HS-5 (cell line): ENCODE data around the gene MBNL1.
A peak's percentile ranks its signal among the peaks of the same experiment; 100 is the strongest.

Source experiments
- DNase-seq: peaks from one replicate; pipeline ENCODE4 v3.0.0-alpha.2; 2012; ENCODE audit warnings: low read depth

The MBNL1 gene, protein sequence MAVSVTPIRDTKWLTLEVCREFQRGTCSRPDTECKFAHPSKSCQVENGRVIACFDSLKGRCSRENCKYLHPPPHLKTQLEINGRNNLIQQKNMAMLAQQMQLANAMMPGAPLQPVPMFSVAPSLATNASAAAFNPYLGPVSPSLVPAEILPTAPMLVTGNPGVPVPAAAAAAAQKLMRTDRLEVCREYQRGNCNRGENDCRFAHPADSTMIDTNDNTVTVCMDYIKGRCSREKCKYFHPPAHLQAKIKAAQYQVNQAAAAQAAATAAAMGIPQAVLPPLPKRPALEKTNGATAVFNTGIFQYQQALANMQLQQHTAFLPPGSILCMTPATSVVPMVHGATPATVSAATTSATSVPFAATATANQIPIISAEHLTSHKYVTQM

DNA sequence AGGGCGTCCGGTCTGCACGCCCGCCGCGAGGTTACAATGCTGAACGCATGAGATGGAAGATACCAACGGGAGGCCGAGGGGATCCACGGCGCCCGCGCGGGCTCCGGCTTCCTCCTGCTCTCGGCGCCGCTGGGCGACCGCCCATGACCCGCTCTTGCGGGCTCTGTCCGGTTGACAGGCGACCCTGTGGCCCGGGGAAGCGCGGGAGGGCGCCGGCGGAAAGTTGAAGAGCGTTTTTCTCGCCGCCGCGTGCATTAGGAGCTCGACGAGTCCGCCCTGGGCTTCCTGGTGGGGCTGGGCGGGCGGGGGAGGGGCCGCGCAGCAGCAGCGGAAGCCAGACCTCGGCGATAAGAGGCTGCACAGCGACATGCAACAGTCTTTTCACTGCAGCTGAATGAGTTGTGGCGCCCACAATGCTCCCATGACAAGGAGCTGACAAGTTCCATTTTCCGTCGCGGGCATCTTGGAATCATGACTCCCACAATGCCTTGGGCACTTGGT is at the start of gene MBNL1:
MBNL1 (plus strand) TSS at position 375 of the 501 bp plus-strand sequence. CDS start 31,265 bp downstream, outside the sequence.
- no peak for DNase-seq

DNA sequence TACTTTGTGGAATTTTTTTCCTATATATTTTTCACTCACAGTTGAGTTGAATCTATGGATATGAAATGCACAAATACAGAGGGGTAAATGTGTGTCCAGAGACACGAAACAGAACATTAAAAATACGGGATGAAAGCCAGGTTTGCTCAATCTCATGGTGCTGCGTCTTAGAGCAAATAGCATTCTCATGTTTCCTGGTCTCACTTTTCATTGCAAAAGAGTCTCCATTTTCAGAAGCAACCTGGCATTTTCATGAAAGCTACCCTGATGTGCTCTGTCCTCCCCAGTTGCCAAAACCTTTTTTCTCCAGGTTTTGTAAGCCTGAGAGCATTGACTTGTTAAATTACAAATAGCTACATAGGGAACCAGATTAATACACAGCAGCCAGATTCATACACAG is 49.5 kb upstream of the MBNL1 start:
- DNase-seq: no peak

DNA sequence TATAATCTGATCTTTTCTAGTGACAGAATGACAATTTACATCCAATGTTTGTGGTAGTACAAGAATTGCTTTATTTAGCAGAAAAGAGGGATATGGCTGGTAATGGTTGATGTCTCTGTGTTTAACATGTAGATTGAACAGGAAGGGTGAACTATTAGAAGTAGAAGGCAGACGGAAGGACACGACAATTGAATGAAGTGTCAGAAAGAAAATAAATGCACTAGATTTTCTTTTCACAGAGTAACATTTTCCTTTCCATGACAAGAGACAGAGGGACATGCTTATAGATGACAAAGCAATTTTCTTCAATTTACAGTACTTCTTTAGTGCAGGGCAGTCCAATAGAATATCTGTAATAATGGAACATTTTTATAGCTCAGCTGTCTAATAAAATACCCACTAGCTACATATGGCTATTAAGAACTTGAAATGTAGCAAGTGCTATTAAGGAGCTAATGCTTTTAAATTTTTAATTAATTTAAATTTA is 48.9 kb upstream of the MBNL1 start:
- no peak for DNase-seq

DNA sequence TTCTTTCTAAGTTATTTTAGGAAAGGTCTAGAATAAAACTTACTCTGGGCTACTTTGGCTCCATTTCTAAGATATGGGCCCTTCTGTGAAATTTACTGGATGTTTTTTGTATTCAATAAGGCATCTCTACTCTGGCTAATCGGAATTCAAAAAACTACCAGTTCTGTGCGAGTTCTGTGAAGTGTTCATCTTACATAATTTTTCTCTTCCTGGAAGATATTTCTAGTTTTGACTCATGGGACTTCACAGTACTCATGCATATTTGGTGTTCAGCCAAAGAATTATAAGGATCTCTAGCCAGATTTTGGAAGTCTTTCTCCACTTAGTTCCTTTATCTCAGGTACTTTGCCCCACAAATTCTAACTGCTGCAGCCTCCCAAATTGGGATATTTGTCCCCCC is 46.4 kb upstream of the MBNL1 start:
- peak; percentile 35 for DNase-seq

DNA sequence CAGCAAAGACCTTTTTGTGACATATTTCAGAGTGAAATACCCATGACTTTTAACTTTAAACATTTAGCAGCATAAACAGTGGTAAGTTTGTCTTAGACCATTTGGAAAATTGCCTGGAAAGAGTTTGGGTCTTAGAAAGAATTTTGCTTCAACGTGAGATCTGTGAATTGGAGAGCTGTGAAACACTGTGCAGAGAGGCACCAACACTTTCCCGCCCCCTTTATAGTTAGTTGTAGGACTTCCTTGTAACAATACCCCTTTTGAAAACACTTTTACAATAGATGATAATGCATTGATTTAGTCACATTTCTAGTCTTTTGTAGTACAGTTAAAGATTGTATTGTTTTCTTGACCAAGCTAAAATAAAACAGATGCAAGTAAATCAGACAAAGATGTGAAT is 43.5 kb upstream of the MBNL1 start:
- DNase-seq: no peak

DNA sequence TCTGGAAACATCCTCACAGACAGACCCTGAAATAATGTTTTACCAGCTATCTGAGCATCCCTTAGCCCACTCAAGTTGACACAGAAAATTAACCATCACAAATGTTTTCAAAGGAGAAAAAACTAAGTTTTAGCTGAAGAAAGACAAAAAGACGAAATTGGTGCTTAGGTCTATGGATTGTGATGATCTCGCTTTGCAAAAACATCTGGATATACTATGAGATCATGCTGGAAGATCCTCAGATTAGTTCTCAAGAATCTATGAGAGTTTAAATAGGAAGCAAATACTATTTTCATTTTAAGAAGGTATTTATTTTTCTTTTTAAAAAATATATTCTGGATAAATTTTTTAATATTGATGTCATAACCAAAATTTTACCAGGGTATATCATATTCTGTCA is 42.6 kb upstream of the MBNL1 start:
- DNase-seq: no peak

DNA sequence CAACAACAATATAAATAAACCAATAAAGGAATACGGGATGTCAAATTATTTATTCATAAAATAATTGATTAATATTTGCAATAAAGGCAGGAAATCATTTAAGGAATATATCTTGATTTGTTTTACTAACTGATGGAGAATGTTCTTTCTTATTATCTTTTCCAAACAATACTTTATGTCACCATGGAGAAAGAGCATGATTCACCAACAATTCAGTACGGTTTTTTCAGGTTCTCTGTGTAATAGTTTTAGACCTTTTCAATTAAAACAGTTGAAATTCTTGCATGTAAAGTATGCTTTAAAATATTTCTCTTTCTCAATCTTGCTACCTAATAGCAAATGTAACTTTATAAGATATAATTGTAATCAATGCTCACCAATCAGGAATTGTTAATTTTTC is 41.7 kb upstream of the MBNL1 start:
- no peak for DNase-seq

DNA sequence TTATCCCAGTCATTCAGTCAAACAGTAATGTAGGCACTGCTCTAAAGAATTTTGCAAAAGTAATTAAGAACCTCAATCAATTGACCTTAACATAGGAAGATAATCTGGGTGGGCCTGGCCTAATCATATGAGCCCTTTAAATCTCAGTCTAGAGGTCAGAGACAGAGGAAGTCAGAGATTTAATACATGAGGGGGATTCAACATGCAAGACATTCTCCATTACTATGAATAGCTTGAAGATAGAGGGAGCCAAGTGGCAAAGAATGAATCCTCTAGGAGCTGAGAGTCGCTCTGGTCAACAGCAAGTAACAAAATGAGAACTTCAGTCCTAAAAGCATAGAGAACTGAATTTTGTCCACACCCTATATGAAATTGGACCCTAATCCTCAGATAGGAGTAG is 39.0 kb upstream of the MBNL1 start:
- no peak for DNase-seq

DNA sequence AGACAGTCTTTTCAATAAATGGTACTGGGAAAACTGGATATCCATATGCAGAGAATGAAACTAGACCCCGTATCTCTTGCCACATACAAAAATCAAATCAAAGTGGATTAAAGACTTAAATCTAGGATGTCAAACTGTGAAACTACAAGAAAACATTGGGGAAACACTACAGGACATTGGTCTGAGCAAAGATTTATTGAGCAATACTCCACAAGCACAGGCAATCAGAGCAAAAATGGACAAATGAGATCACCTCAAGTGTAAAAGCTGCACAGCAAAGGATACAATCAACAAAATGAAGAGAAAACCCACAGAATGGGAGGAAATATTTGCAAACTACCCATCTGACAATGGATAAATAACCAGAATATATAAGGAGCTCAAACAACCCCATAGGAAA is 38.4 kb upstream of the MBNL1 start:
- no peak for DNase-seq

DNA sequence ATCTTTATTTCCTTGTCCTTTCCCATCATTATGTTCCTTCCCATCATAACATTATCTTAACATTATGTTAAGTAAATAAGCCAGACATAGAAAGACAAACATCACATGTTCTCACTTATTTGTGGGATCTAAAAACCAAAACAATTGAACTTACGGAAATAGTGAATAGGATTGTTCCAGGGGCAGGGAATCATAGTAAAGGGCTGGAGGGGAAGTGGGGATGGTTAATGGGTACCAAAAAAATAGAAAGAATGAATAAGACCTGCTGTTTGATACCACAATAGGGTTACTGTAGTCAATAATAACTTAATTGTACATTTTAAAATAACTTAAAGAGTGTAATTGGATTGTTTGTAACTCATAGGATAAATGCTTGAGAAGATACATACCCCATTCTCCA is 36.7 kb upstream of the MBNL1 start:
- DNase-seq: no peak

DNA sequence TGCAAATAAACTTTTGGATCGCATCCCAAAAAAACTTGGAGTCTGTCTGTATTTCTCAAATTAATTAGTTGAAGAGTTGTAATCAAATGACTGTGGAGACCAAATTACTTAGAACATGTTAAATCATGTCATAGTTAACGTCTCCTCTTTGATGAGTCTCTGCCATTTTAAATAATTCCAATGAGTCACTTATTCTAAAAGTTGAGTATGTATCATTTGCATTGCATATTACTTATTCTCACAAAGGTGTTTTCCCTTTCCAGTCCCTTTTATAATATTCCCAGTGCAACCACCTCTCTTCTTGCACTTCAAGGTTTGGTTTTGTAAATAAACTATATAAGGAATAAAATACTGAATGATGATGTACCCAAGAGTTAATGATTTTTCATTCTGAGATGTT is 36.0 kb upstream of the MBNL1 start:
- no peak for DNase-seq

DNA sequence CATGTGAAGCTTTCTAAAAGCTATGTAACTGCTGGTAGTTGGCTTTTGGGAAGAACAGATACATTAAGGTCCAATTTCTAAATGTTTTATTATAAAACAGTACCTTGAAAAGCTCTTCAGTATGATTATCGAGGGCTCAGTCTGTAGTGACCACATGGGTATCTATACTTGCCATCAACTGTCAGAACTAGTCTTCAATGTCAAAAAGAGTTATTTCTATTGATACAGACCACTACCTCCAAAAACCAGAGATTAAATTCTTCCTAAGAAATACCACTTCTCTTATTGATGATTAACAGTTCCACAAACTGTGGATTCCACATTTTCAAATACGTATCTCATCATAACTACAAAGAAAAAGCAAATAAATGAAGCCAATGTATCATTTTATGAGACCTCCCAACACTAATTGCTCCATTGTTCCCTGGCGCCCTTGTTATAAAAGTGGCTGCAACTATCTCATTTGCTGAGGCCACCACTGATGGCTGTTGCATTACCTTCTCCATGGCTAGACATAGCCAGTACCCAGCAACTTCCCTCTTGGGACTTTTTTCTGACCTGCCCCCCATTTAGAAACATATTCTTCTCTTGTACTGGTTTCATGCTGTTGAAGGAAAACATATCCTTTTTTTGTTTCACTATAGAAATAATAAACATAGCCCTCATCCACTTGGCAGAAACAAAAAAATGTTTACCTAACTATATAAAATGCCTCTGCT is 33.9 kb upstream of the MBNL1 start:
- DNase-seq: no peak

DNA sequence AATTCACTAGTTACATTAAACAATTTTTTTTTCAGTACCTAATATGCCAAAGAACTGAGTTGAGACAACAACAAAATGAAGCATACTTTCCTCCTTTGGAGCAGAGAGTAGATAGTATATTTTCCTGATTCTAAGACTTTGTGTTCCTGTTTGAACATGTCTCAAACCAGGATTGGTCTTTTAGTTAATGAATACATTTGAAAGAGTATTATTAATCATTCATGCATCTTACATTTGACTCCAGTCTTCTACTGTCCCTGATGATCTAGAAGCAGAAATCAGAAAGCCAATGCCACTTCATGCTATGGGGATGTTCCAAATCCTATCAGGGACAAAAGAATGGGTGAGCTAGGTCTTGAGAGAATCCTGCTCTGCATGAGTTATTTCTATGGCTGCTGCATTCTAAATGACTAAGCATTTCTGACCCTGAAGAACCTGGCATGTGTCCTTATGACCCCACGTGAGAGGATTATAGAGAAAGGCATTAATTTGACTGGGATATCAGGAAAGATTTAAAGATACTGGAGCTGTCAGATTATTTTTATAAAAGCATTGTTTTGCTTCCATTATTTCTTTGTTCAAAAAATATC is 32.9 kb upstream of the MBNL1 start:
- peak; percentile 29 for DNase-seq

DNA sequence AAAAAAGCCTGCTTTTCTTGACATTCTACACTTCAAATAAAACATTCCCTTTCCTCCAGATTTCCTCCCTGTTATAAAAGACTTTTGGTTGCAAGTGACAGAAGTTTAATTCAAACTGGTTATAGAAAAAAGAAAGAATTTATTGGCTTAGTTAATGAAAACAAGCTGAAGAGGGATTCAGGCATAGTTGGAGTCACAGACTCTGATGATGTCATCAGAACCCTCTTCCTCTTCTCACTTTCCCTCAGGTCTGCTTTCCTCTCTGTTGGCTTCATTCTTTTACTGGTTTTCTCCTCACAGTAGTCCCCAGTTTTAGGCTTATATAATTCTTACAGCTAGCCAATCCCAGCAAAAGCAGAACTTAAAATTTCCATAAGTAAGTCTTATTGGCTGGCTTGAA is 32.0 kb upstream of the MBNL1 start:
- no peak for DNase-seq

DNA sequence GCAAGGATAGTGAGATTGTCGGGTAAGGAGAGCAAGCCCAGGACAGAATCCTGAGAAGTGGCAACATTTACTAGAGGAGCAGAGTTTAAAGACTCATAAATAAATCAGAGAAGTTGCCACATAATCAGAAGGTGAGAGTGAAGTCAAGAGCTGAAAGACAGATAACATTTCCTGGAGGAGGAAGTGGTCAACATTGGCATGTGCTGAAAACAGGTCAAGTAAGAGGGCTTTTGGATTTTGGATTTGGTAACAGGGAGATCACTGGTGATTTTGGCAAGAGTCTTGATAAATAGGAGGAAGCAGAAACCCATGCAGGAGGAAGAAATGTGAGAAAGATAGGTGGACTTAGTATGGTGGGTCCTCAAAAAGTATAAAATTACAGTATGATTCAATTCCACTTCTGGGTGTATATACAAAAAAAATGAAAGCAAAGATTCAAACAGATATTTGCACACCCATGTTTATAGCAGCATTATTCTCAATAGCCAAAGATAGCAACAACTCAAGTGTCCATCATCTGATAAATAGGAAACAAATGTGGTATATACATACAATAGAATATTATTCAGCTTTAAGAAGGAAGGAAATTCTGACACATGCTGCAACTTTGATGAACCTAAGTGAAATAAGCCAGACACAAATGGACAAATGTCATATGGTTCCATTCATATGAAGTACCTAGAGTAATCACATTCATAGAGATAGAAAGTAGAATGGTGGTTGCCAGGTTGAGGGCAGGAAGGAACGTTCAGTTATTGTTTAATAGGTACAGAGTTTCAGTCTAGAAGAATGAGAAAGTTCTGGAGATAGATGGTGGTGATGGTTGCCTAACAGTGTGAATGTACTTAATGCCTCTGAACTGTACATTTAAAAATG is 27.3 kb upstream of the MBNL1 start:
- DNase-seq: no peak

DNA sequence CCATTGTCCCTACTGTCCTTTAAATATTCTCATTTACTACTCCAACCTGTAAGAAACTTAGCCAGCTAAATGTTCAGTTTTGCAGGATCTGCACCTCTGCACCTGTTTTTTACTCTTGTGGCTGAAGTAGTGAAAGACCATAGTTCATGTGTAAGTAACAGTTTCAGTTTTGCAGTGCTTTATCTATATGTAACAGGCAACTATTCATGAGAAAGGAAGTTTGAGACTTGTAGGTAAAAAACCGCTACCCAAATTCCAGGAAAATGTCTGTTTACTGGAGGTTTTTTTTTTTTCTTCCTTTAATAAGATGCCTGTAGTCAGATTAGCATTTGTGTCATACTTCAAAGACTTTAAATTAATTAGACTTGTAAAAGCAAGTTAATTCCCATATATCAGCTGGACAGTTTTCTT is 25.4 kb upstream of the MBNL1 start:
- no peak for DNase-seq

DNA sequence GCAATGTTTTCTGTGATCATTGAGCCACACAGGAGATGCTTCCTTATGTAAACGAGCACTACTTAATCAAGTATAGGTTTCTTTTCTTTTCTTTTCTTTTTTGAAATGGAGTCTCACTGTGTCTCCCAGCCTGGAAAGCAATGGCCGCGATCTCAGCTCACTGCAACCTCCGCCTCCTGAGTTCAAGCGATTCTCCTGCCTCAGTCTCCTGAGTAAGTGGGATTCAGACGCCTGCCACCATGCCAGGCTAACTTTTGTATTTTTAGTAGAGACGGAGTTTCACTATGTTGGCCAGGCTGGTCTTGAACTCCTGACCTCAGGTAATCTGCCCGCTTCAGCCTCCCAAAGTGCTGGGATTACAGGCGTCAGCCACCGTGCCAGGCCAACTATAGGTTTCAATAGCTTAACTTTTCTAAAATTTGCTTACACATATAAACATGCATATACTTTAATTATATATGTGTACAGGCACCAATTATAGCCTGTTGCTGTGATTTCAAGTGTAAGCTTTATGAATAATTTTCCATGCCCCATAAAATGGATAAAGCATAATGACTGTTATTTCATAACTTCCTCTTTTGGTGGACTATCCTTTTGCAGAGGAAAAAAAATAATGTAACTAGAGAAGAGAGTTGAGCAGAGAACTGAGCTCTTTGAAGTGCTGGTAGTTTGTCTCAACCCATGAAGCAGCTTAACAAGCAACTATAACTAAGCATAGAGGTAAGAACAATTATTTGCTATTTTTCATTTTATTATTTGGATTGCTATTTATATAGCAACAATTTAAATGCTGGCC is 24.8 kb upstream of the MBNL1 start:
- no peak for DNase-seq

DNA sequence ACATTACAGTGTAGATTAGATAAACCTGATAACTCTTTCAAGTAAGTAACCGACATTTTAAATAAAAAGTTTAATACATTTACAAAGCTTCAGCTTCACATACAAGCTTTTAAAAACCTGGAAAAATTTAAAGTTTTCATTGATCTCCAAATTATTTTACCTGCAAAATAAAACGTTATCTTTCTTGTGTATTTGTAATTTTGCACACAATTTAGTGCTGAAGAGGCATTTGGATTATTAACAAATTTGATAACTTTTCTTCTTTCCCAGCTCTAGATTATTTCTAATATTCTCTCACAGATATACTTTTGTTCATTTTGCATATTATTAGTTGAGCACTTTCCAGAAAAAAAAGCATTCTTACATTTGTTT is 24.2 kb upstream of the MBNL1 start:
- DNase-seq: no peak

DNA sequence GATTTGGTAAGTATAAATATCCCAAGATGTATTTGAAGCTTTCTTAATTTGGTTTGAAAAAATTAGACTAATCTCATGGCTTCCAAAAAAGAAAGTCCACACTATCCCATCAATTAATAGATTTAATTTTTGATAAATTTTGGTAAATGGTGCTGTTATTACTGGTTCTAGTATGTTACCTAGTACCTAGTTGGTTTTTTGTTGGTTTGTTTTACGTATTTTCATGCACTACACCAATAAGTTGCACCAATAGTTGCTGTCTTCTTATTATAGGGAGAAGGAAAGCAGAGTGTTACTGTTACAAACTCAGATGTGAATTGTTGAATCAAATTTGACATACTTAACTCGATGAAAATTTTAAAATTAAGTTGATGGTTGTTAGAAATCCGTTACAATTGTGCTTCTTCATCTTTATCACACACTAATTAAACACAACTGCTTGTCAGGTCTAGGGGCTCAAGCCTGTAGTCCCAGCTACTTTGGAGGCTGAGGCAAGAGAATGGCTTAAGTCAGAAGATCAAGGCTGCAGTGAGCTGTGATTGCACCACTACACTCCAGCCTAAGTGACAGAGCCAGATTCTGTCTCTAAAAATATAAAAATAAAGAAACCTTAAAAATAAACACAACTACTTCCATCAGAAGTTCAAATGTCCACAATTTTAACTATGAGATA is 23.1 kb upstream of the MBNL1 start:
- no peak for DNase-seq

DNA sequence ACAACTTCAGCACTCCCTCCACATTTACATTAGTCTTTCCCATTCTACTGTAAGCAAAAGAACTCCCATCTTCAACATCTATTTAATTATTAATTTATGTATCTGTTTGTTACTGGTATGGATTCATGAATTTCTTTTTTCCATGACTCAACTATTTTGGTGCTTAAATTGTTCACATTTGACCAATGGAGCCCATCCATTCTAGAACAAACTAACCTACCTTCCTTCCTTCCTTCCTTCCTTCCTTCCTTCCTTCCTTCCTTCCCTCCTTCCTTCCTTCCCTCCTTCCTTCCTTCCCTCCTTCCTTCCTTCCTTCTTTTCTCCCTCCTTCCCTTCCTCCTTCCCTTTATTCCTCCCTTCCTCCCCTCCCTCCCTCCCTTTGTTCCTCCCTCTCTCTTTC is 16.8 kb upstream of the MBNL1 start:
- DNase-seq: no peak

DNA sequence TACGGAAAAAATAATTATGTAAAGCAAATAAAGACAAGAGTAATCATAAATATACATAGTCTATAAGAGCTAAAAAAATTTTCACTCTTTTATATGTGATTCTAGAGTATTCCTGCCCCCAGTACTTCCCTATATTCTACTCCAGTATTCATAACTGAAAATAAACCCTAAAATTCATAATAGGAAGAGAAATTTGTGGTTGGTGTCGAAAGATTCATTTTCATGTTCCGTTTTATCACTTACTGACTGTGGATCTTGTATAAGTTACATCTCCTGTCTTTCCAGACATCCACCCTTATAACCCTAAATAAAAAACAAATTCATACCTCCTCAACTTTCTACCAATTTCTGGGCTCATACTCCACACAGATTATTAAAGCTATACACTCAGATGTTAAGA is 16.0 kb upstream of the MBNL1 start:
- DNase-seq: no peak
